Activated T-helper 9 cell treated with anti-CD3 and anti-CD28 coated beads, Interleukin-2, amount 50 U/mL, for 16 hours (primary cell): Measurements from ENCODE around the gene TMEM132A.
"Not testable (repeated sequence)": the region's sequence is repeated elsewhere in the genome, so short reads cannot be mapped to it uniquely, and the experiment has no call there.

Source experiments
- DNase-seq: peaks from one replicate; pipeline ENCODE4 v3.0.0-alpha.2; 2020; ENCODE audit warnings: low read depth

The TMEM132A gene

DNA sequence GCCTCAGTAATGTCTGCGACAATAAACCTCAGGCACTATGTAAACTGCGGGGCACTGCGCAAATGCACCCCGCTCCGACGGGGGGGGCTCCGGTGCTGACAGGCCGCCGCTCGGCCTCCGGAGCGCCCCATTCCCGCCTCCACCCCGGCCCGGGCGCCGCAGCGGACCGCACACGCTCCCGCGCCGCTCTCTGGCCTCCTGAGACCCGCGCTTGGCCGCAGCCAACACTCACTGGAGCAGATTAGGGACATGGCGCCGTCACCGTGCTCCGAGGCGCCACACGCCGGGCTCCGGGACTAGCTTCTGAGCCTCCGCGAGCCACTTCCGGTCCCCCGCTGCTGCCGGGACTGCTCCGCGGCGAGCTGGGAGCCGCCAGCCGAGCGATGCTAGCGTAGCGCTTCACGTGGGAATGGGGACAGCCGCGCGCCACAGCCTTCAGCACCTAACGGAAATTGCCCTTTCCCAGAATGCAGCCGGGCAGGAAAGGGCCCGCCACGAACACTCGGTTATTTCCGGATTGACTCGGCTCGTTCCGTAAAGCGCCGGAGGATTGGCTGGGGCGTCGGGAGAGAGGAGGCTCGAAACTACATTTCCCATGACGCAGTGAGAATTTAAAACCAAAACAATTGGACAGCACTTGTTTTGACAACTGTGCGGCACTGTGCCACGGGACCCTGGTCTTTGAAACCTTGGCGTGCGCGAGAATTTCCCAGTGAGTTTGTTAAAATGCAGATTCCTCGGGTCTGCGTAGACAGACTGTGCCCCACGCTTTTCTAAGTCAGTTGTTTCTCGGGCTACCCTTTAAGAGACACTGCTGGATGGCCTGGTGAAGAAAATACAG, 17.9 kb upstream of the TMEM132A start, which contains the start of gene PRPF19:
Gene PRPF19 (minus strand): TSS at position 454 of the 841 bp plus-strand sequence. CDS start 203 bp downstream, at position 251.
- DNase-seq: peak; percentile 95

GRCh38 chr11:60908803-60909202, 15.5 kb upstream of the TMEM132A start:
- DNase-seq: no peak

DNA sequence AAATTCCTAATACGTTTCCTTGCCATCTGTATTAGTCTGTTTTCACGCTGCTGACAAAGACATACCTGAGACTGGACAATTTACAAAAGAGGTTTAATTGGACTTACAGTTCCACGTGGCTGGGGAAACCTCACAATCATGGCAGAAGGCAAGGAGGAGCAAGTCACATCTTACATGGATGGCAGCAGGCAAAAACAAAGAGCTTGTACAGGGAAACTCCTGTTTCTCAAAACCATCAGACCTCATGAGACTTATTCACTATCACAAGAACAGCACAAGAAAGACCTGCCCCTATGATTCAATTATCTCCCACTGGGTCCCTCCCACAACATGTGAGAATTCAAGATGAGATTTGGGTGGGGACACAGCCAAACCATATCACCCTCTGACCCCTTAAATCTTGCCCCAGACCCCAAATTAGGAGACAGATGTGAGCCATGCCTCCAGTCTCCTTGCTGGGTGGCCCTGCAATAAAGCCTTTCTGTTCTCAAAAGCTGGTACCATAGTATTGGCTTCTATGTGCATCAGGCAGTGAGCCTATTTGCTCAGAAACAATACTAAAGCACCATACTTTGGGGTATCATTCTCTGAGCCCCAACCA, 14.5 kb upstream of the TMEM132A start:
- DNase-seq: not testable (repeated sequence)

DNA sequence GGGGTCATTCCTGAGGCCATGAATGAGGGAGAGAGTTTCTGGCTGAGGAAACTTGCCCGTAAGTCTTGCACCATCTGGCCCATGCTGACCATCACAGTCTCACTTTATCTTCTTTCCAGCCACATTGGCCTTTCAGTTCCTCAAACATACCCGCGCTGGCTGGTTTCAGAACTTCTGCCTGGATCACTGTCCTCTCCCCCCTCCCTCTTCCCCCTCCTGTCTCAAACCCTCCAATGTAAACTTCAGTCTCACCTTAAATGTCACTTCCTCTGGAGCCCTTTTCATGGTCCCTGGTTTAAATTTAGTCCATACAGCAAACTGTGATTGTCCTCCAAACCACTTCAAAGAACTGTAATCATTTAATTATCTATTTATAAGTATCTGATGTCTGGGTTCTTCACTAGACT, 14.0 kb upstream of the TMEM132A start:
- no peak for DNase-seq

DNA sequence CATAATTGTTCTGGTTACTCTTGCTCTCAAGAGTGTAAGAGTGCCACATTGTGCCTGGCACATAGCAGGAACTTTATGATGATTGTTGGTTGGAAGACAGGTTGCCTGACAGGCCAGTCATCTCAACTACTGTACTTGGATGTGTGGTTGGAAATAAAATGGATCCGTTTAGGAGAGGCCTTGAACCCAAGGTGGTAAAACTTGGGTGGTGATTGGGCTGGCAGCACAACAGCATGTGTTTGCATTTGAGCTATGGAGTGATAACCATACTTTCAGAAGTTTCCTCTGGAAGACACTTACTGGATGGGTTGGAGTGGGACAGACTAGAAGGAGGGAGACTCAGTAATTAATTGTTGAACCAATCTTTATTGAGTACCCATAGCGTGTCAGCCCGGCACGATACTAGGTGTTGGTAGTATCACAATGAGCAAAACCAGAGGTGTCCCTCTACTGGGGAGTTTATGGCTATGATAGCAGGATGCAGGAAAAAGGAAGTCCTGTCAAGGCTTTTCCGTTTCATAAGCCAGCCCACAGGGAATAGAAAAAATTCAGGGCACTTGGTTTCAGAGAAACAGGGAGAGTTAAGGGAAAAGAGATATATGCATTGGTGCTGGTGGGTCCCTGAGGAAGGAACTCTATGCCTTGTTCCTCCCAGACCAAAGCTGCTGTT, 13.4 kb upstream of the TMEM132A start:
- no peak for DNase-seq

DNA sequence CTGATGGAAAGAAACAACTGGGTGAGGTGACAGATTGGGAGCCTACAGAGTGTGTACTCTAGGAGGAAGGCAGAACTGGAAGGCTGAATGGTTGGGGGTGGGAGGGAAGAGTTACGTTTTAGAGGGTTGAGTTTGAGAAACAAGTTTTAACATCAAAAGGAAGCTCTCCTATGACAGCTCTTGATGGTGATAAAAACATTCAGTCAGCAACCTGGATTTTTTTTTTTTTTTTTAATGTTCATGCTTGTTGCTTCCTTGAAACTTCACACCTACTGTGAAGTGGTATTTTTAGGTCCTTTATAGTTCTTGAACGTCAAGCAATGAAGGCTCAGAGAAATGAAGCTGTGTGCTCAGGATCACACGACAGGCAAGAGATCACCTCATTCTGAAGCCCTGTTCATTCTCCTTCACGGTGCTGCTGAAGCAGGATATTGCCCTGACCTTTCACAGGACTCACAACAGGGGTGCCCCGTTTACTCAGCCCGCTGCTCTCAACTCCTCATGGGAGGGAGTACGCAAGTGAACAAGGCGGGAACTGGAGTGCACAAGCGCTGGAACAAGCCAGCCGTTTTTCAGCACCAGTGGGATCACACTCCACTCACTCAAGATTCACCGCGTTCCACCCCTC, 11.9 kb upstream of the TMEM132A start:
- no peak for DNase-seq

DNA sequence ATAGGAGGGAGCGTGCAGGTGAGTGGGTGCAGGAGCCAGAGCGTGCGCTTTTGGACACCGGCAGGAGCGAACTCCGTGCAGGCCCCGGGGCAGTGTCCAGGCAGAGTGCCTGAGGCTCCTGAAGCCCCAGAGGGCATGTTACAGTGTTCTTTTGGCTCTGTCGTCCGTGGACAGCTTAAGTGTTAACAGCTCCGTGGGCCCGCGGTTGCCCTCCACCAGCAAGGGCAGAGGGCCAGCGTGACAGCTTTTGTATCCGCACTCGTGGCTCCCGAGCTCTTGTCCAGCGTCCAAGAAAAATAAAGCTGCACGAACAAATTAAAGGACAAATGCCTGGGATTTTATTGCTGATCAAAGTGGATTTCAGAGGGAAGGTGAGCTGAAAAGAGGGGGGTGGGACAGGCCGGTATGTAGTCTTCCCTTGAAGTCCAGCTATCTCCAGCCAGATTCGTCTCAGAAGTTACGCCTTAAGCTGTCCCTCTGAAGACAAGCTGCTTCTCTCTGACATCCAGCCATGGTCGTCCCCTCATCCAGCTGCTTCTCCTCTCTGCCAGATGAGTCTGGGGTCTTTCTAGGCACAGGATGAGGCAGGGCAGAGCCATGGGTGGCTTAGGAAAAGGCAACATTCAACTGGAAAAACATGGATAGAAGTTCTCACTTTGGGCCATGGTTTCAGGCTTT, 11.3 kb upstream of the TMEM132A start:
- DNase-seq: no peak

- DNase-seq: peak; percentile 81
Measured at GRCh38 chr11:60913793-60914632, 10.2 kb upstream of the TMEM132A start, which contains the start of gene TMEM109. Gene TMEM109 (plus strand): TSS chr11:60914158. CDS start chr11:60919694, 5,536 bp downstream.

- DNase-seq: no peak
Measured at GRCh38 chr11:60914633-60915247, 9.5 kb upstream of the TMEM132A start.

- DNase-seq: peak; percentile 65
Measured at GRCh38 chr11:60915248-60915914, 8.9 kb upstream of the TMEM132A start.

DNA sequence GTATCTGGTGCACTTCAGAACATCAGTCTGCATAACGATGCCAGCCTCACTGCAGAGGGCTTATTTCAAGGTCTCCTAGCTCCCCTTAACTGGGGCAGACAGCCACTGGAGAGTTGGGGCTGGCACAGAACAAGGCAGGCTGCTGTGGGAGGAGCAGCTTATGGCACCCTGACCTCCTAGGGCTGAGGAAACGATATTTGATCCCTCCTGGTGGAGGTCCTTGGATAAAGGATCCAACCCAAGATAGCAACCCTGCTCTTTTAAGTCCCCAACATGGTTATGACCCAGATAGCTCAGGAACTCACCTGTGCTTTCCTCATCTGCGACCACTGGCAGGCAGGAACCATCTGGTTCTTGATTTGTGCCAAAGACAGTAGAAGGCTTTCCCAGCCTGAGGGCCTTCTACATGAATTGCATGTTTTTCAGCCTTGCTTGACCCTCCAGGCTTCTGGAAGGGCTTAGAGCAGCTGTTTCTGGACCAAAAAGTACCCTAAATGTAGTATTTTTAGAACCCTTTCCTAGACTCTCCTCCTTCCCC, 7.5 kb upstream of the TMEM132A start:
- no peak for DNase-seq

DNA sequence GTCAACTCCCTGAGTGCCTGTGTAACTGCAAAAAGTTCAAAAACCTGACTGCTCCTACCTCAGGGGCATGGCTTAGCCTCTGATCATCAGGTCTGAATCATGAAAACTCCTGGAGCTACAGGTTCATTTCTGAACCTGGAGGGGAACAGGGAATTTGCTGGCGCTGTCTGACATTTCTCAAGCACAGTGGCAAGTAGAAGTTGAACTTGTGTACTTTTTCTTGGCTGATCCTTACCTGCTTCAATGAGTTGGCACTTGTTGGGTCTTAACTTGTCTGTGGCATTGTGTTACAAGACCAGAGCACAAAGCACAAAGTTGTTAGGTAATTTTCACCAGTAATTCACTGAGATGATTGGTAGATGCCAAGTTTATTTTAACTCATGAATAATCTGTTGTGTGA, 7.0 kb upstream of the TMEM132A start:
- no peak for DNase-seq

DNA sequence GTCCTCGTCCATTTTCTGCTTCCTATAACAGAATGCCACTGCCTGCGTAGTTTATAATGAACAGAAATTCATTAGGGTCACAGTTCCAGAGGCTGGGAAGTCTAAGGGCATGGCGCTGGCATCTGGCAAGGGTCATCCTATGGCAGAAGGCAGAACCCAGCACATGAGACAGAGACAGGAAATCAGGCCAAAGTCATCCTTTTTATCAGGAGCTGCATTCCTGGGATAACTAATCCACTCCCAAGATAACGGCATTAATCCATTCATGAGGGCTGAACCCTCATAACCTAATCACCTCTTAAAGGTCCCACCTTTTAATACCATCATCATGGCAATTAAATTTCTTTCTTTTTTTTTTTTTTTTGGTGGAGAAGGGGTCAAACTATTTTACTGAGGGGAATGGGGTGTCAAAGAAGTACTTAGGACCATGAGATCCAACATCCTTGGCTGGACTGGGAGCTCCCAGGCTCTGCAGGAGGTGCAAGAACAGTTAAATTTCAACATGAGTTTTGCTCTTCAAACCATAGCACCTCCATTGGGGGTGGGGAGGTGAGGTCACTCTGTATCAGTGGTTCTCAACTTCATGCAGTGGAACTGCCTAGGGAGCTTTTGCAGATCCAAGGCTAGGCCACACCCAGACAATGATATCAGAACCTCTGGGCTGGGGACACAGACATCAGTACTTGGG, 5.9 kb upstream of the TMEM132A start:
- no peak for DNase-seq

DNA sequence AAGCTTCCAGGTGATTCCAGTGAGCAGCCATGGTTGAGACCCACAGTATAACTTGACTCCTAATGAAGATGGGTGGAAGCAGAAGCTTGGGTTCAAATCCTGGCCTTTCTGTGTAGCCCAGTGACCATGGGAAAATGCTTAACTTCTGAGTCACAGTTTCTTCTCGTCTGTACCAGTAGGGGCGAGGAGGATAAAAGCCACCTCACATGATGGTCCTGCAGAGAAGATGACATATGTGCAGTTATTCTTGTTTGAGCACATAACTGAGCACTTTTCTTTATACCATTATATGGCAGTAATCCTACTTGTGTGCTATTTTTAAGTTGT, 5.4 kb upstream of the TMEM132A start:
- no peak for DNase-seq

DNA sequence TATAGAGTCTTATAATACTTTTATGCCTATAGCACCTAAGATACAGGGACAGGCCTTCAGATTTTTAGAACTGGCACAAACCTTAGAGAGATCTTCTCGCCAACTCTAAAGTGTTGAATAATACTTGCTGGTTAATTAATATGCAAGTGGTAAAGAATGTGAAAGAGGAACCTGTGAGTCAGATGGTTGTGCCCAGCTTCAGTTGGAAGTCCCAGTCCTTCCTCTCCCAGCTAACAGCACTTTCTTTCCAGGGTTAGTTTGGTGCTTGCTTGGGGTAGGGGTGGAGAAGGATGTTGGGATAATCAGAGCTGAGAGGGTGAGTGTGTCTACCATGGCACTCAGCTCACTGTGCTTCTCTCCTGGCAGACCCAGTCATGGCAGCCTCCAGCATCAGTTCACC, 4.9 kb upstream of the TMEM132A start:
- no peak for DNase-seq

- DNase-seq: no peak
Measured at GRCh38 chr11:60919956-60920355, 4.3 kb upstream of the TMEM132A start.

DNA sequence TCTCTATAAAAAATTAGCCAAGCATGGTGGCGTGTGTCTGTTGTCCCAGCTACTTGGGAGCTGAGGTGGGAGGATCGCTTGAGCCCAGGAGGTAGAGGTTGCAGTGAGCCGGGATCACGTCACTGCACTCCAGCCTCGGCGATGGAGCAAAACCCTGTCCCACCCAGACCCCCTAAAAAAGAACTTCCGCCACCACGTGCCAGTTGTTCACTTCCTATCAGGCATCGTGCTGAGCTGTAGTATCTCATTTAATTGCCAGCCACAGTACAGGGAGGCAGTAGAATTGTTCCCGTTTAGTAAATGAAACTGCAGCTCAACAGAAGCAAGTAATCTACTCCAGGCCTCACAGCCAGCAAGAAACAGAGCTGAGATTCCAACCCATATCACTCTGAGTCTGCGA, 3.0 kb upstream of the TMEM132A start:
- no peak for DNase-seq

- no peak for DNase-seq
Measured at GRCh38 chr11:60921777-60922335, 2.4 kb upstream of the TMEM132A start.

GRCh38 chr11:60922906-60923305, 1.4 kb upstream of the TMEM132A start:
- no peak for DNase-seq
